HG03575 (cell line): ENCODE results near the gene NR1I3.

ENCODE experiments used
- ATAC-seq: cut with Tn5 transposase; IDR thresholded peaks from one replicate; pipeline ENCODE4 v1.9.1; 2021; ENCODE audit not compliant: unreplicated experiment, insufficient number of reproducible peaks, low FRiP score; ENCODE audit errors: extremely low read depth

The NR1I3 gene

GRCh38 chr1:161199506-161200139, 38.4 kb downstream of the NR1I3 start:
- ATAC-seq = no peak

DNA sequence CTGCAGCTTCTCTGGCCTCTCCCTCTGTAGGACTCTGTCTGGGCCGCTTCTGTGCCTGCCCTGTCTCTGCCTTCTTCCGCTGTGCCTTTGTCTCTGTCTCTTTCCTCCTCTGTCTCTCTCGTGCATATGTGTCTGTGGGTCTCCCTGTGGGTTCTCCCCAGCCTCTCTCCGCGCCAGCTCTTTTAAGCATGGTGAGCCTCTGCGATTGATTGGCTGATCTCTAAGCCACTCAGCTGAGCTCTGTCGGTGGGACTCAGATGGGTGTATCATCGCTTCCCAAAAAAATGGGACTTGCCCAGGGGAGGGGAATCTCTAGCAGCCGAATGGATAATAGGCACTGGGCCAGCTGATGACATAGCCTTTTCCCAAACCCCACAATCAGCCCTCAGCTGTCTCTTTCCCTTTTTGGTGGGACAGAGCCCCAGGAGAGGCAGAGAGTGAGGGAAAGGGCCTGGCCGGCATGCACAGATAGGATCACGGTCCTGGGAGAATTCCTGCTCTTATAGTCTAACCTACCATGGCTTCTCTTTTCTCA, 39.0 kb downstream of the NR1I3 start, which contains the start of gene ADAMTS4:
ADAMTS4 (minus strand) TSS at position 158 of the 535 bp plus-strand sequence. CDS start 427 bp downstream, outside the sequence.
- no peak for ATAC-seq

DNA sequence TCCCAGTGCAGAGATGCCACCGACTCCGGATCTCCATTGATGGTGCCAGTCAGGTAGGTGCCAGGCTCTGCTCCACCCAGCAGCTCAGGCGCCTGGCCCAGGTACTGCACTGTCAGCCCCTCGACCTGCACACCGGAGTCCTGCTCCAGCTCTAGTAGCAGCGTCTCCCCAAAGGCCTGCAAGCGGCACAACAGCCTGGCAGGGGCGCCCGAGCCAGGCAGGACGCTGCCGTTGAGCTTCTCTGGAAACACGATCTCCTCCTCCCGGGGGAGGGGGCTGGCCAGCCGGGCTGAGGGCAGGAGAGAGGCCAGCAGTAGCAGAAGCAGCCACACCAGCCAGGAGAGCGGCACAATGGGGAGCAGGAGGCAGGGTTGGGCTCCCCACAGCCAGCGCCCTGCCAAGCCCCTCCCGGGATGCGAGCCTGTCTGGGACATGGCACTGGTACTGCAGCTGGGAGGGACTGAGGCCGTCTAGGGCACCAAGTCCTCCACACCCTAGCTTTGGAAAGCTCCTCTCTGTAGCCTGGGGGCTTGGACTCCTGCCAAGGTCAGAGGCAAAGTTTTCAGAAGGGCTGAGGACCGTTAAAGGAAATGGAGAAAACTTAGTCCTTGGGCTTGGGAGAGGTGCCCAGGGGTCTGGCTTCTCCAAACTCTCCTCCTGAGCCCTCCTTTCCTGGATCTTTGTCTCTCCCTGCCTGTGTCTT, 39.7 kb downstream of the NR1I3 start:
- ATAC-seq = no peak

DNA sequence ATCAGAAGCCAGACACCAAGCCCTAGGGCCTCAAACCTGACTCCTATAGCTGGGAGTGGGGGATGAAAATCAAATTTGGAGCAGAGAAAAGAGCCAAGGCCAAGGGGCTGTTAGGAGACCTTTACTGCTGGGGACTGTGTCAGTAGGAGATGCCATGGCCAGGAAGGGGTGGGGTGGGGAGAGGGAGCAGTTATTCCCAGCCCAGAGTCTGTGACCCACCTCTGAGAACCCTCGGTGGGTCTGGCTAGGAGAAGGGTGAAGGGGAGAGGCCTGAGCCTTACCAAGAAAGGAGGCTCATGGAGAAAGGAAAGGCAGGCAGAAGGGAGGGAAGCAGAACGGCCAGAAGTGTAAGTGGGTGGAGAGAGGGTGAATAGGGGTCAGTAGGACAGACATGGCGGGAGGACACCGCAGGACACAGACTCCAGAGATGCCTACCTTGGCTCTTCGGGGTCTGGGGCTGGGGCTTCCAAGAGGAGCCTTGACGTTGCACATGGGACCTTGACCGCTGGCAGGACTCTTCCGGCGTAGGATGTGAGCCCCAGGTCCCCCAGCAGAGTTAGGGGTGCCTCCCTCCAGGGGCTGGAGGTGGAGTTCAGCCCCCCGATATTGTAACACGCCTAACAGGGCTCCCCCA, 40.3 kb downstream of the NR1I3 start:
- no peak for ATAC-seq

- ATAC-seq = no peak
Measured at GRCh38 chr1:161196521-161197451, 41.2 kb downstream of the NR1I3 start.

DNA sequence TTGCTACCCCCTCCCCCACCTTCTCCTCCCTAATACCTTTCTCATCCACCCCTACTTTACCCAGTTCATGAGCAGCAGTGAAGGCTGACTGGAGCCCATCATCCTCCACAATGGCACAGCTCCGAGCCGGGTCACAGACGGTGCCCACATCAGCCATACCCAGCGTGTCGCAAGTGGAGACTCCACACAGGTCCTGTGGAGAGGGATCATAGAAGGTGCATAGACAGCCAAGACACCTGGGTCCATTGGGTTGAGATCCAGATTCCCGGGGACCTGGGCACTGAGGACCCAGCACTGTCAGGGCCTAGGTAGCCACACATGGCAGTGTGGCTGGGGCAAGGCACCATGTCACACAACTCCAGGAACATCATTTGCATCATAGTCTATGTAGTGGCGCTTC, 41.9 kb downstream of the NR1I3 start:
- no peak for ATAC-seq

DNA sequence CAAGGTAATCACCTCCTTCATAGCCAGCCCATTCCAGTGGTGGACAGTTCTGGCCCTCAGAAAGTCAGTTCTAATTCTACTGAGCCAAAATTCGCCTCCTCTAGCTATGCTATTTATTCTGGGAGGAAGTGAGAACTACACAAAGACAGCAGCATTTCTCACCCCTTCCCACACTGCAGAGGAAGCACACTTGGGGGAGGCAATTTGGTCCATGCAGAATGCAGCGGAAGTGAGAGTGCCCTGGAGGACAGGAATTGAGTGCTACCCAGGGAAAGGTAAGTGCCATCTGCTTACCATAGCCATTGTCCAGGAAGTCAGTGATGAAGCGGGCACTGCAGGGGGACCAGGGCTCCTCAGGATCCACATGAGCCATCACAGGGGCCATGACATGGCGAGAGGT, 42.8 kb downstream of the NR1I3 start:
- ATAC-seq = no peak

GRCh38 chr1:161193561-161194235, 44.3 kb downstream of the NR1I3 start:
- no peak for ATAC-seq

- no peak for ATAC-seq
Measured at GRCh38 chr1:161192476-161193465, 45.2 kb downstream of the NR1I3 start.

- ATAC-seq = no peak
Measured at GRCh38 chr1:161191971-161192370, 46.0 kb downstream of the NR1I3 start.

DNA sequence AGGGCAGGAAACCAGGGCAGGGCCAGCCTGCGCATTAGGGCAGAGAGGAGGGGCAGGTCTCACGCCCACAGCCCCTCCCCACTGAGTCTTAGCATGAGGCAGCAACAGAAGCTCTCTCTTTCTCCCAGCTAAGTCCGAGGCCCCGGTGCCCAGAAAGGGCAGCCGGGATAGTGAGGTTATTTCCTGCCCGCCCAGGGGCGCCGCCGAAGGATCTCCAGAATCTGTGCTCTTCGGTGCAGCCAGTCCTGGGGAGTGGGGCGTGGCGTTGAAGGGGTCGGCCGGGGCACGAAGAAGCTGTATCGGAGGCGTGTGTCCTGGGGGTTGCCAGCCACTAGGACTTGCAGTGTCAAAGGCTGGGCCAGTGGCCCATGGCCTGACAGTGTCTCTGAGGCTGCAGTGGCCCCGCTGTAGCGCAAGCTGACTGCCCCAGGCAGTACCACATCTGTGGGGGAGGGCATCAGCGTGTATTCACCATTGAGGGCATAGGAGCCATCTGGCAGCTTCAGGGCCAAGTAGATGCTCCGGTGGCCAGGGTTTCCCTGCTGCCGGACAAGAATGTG, 47.0 kb downstream of the NR1I3 start:
- no peak for ATAC-seq

DNA sequence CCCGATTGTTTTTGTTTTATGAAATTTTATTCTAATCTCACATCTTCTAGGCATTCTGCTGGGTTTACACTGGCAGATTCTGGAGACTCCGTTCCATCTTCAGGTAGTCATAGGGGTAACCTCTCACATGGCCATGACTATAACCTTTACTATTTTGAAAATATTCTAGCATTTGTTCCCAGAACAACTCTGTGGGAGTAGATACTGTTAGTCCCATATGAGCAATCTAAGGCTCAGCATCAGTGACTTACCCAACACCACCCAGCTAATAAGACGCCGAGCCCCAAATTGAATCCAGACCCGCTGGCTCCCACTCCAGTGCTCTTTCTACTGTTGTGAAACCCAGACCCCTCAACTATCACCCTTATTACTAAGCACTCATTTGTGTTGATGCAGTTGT, 49.0 kb downstream of the NR1I3 start:
- no peak for ATAC-seq

GRCh38 chr1:161188381-161188780, 49.6 kb downstream of the NR1I3 start:
- no peak for ATAC-seq

DNA sequence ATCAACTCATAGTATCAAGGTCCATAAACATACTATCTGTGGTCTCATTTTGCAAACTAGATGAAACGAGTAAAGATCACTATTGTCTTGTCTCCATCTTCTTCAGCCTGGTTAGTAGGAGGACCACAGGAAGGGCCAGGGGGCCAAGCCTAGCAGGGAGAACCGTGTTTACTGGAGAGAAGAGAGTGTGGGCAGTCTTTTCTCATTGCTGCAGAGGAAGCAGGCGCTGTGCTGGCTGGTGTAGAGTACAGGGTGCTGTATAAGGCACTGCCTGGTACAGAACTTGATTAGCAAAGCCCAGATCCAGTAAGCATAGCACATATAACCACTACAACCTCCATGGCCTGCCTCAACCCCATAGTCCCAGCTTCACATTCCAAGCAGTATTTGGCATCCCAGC, 50.7 kb downstream of the NR1I3 start:
- no peak for ATAC-seq

- no peak for ATAC-seq
Measured at GRCh38 chr1:161185732-161186311, 52.2 kb downstream of the NR1I3 start.

DNA sequence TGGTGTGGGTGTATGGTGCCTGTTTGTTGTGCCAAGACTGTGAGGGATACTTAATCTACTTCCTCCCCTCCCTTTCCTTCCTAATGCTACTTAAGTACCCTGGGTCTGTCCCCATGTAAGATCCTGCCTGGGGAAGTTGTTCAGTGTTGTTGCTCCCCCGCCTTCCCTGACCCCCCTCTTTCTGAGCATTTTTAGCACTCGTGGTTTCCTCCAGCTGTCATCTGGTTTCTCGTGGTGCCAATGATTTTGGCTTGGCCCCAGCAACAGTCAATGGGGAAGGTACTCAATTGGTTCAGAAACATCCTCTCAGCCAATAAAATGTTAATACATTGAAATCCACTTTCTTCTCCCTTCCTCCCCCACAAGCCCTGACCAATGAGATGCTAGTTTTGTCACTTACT, 52.7 kb downstream of the NR1I3 start:
- ATAC-seq = no peak

DNA sequence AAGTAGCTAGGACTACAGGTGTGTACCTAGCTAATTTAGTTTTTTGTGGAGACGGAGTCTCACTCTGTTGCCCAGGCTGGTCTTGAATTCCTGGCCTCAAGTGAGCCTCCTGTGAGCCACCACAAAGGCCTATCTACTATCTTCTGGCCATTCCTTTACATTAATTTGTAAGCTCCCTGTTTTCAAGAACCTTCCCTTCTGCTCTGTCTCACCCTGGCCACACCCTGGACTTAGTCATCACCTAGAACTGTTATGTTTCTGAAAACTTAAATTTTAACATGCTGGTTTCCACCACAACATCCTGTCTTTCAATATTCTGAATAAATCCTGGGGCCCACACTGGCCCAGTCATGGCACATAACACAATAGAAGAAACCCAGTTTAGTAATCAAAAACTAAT, 55.8 kb downstream of the NR1I3 start:
- no peak for ATAC-seq
